Activated naive CD4-positive, alpha-beta T cell treated with anti-CD3 and anti-CD28 coated beads for 36 hours (primary cell): Measurements from ENCODE around the gene M6PR. TPM values are rescaled to one million over a fixed set of nuclear protein-coding genes. Genes with fewer than 3 reads are reported as not detected.

ENCODE experiments used
- CTCF ChIA-PET: fragments of 350-600 bp; sonication (Branson Sonifier 250); formaldehyde crosslinking; loops from one replicate; lab custom pipeline; 2021; ENCODE audit warnings: antibody characterized with exemption; lab: Charles Lee
- DNase-seq: peaks from one replicate; pipeline ENCODE4 v3.0.0-alpha.2; 2020
- H3K27ac Mint-ChIP-seq: one replicate; pipeline ENCODE4 v1.8.0; 2021; ENCODE audit warnings: mild to moderate bottlenecking, mixed read lengths
- H3K27me3 Mint-ChIP-seq: one replicate; pipeline ENCODE4 v1.8.0; 2021; ENCODE audit warnings: low read depth, mixed read lengths
- H3K36me3 Mint-ChIP-seq: one replicate; pipeline ENCODE4 v1.8.0; 2021; ENCODE audit warnings: low read depth, mixed read lengths
- H3K4me1 Mint-ChIP-seq: one replicate; pipeline ENCODE4 v1.8.0; 2021; ENCODE audit warnings: low read depth, mixed read lengths
- H3K4me3 Mint-ChIP-seq: one replicate; pipeline ENCODE4 v1.8.0; 2021; ENCODE audit warnings: mild to moderate bottlenecking, moderate library complexity, mixed read lengths
- H3K9me3 Mint-ChIP-seq: one replicate; pipeline ENCODE4 v1.8.0; 2021; ENCODE audit warnings: mixed read lengths
- intact Hi-C: fragments of 100-400 bp; cut with micrococcal nuclease; formaldehyde crosslinking; loops from one replicate; pipeline ENCODE4 v1.15.1; 2023
- total RNA-seq, 2 experiments: library from RNA; stranded (reverse); gene quantifications; one replicate each; pipeline ENCODE4 v1.2.3, GENCODE V29; 2021

The M6PR gene
- total RNA-seq, 2 experiments from 2014 or later: 139 to 140 TPM

DNA sequence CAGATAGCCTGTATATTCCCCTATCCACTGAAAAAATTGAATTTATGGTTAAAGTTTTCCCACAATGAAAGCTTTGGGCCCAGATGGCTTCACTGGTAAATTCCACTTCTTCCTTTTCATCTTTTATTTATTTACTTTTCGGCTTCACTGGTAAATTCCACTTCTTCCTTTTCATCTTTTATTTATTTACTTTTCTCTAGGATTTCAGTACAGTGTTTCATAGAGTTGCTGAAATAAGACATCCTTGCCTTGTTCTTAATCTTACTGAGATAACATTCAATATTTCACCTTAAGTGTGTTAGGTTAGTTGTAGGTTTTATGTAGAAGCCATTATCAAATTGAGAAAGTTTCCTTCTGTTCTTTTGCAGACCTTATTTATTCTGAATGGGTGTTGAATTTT, 21.0 kb upstream of the M6PR start:
- no peaks in the 10 kb centered on the region for H3K27me3 Mint-ChIP-seq
- peaks cover 22% of the 10 kb centered on the region for H3K36me3 Mint-ChIP-seq
- H3K4me3 Mint-ChIP-seq: no peak overlapping the region
- H3K27ac Mint-ChIP-seq: no peak overlapping the region
- H3K9me3 Mint-ChIP-seq: peaks cover 25% of the 10 kb centered on the region
- intact Hi-C loops: no loop called here
- CTCF ChIA-PET: no interaction called here
- DNase-seq: no peak
- H3K4me1 Mint-ChIP-seq: peaks cover 9% of the 10 kb centered on the region

DNA sequence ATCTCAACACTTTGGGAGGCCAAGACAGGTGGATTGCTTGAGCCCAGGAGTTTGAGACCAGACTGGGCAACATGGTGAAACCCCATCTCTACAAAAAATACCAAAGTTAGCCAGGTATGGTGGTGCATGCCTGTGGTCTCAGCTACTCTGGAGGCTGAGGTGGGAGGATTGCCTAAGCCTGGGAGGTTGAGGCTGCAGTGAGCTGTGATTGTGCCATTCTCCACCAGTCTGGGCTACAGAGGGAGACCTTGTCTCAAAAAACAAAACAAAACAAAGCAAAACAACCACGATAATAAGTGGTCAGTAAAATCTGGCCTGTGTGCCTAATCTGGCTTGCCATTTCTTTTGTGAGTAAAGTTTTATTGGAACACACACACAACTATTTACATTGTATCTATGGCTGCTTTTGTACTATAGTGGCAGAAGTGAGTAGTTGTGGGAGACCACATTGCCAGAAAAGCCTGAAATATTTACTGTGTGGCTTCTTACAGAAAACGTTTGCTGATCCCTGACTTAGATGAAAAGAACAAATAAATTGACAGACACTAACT, 20.5 kb upstream of the M6PR start:
- peaks cover 22% of the 10 kb centered on the region for H3K36me3 Mint-ChIP-seq
- CTCF ChIA-PET: interaction anchor here (1.6 kb wide), 1 partner anchor 69 kb away, joined by 4 read pairs; no protein-coding TSS in a partner anchor
- DNase-seq: no peak
- intact Hi-C loops: no loop called here
- H3K4me1 Mint-ChIP-seq: peaks cover 9% of the 10 kb centered on the region
- H3K27ac Mint-ChIP-seq: no peak overlapping the region
- H3K9me3 Mint-ChIP-seq: peaks cover 25% of the 10 kb centered on the region
- no peak overlapping the region for H3K4me3 Mint-ChIP-seq
- H3K27me3 Mint-ChIP-seq: no peaks in the 10 kb centered on the region

DNA sequence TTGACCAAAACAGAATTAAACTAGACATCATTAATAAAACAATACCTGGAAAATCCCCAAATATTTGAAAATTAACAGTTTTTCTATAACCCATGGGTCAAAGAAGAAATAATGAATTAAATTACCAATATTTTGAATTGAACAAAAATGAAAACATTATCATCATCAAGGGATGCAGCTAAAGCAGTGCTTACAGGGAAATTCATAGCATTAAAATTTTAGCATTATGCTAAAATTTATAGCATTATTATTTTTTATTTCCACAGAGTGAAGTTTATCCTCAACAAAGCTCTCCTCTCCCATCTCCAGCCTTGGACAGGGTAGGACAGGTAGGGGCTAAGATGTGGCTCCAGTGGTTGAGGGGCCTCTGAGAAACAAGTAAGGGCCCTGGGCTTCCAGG, 19.3 kb upstream of the M6PR start:
- Mint-ChIP-seq H3K27ac (no peak overlapping the region), H3K4me3 (no peak overlapping the region), H3K36me3 (peaks cover 23% of the 10 kb centered on the region), H3K9me3 (peaks cover 21% of the 10 kb centered on the region), H3K27me3 (no peaks in the 10 kb centered on the region), H3K4me1 (peaks cover 17% of the 10 kb centered on the region)
- intact Hi-C loops: no loop called here
- no peak for DNase-seq
- CTCF ChIA-PET: interaction anchor here (1.6 kb wide), 1 partner anchor 70 kb away, joined by 4 read pairs; no protein-coding TSS in a partner anchor

DNA sequence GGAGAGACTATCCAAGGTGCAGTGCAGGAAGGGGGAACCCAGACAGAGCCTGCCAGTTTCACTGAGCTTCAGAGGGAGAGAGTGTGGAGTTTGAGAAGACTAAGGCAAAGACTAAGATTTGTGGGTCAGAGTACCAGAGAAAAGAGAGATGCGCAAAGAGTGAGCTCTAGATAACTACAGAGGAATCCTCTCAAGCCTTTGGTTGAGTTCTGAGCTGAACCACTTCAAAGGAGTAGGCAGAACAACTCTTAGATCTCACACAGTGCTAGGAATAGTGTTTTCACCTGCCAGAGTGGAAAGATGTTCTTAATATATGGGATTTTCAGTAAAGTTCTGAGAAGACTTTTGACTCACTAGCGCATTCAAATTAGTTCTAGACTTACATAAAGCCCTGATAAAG, 10.7 kb upstream of the M6PR start:
- Mint-ChIP-seq H3K9me3 (peaks cover 7% of the 10 kb centered on the region), H3K4me1 (peaks cover 69% of the 10 kb centered on the region), H3K4me3 (no peak overlapping the region), H3K27me3 (no peaks in the 10 kb centered on the region), H3K36me3 (peaks cover 11% of the 10 kb centered on the region), H3K27ac (peak overlapping the region; percentile 3)
- intact Hi-C loops: no loop called here
- CTCF ChIA-PET: interaction anchor here (0.6 to 1.8 kb wide), 4 partner anchors 9 to 90 kb away, joined by 3 to 13 read pairs (median 5); no protein-coding TSS in a partner anchor
- DNase-seq: no peak

DNA sequence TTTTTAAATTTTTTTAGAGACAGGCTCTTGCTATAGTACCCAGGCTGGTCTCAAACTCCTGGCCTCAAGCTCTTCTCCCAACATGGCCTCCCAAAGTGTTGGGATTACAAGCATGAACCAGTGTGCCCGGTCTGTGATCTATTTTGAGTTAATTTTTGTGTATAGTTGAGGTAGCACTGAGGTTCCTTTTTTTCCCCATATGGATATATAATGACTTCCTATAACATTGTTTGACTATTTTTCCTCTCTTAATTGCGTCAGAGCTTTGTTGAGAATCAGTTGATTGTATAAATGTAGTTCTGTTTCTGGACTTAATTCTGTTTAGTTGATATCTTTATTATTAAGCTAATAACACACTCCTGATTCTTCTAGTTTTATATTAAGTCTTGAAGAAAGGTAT, 8.6 kb upstream of the M6PR start:
- H3K4me3 Mint-ChIP-seq: no peak overlapping the region
- peaks cover 77% of the 10 kb centered on the region for H3K4me1 Mint-ChIP-seq
- no peaks in the 10 kb centered on the region for H3K27me3 Mint-ChIP-seq
- CTCF ChIA-PET: interaction anchor here (0.6 to 1.6 kb wide), 4 partner anchors 9 to 67 kb away, joined by 3 to 8 read pairs (median 4); partner anchors contain the start of gene M6PR
- peaks cover 7% of the 10 kb centered on the region for H3K36me3 Mint-ChIP-seq
- peaks cover 6% of the 10 kb centered on the region for H3K9me3 Mint-ChIP-seq
- no peak for DNase-seq
- no peak overlapping the region for H3K27ac Mint-ChIP-seq
- intact Hi-C loops: no loop called here

DNA sequence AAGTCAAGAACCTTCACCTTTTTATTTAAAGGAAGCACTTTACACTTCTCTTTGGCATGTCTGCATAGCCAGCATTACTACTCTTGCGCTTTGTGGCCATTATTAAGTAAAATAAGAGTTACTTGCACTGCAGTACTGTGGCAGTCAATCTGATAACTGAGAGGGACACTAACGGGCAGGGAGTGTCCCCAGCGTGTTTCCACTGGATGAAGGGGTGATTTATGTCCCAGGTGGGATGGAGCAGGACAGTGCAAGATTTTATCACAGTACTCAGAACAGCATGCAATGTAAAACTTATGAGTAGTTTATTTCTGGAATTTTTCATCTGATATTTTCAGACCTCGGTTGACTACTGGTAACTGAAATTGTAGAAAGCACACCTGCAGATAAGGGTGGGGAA, 8.1 kb upstream of the M6PR start:
- intact Hi-C loops: no loop called here
- peaks cover 11% of the 10 kb centered on the region for H3K9me3 Mint-ChIP-seq
- CTCF ChIA-PET: interaction anchor here (0.6 to 1.6 kb wide), 3 partner anchors 8 to 67 kb away, joined by 3 to 8 read pairs (median 4); partner anchors contain the start of gene M6PR
- no peak overlapping the region for H3K4me3 Mint-ChIP-seq
- peaks cover 80% of the 10 kb centered on the region for H3K4me1 Mint-ChIP-seq
- no peak overlapping the region for H3K27ac Mint-ChIP-seq
- H3K36me3 Mint-ChIP-seq: peaks cover 12% of the 10 kb centered on the region
- H3K27me3 Mint-ChIP-seq: no peaks in the 10 kb centered on the region
- no peak for DNase-seq

DNA sequence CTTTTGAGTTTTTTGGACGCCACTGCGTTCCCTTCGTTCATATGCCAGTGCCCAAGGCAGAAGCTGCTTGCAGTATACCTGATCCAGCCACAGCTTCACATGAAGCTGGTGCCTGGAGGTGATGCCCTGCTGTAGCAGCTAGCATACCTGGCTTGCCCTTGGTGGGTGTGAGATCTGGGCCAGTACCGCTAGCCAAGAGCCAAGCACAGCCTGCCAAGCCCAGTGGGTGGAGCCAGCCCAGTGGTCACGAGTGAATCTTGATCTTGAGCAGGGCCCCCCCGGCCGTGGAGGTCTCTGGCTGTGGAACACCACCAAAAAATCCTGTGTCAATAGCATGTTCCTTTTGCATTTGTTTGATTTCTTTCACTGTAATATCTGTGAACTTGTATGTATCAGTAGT, 7.3 kb upstream of the M6PR start:
- peaks cover 11% of the 10 kb centered on the region for H3K9me3 Mint-ChIP-seq
- intact Hi-C loops: no loop called here
- H3K27ac Mint-ChIP-seq: peak overlapping the region; percentile 26
- H3K27me3 Mint-ChIP-seq: no peaks in the 10 kb centered on the region
- no peak overlapping the region for H3K4me3 Mint-ChIP-seq
- no peak for DNase-seq
- H3K4me1 Mint-ChIP-seq: peaks cover 81% of the 10 kb centered on the region
- CTCF ChIA-PET: no interaction called here
- peaks cover 11% of the 10 kb centered on the region for H3K36me3 Mint-ChIP-seq

DNA sequence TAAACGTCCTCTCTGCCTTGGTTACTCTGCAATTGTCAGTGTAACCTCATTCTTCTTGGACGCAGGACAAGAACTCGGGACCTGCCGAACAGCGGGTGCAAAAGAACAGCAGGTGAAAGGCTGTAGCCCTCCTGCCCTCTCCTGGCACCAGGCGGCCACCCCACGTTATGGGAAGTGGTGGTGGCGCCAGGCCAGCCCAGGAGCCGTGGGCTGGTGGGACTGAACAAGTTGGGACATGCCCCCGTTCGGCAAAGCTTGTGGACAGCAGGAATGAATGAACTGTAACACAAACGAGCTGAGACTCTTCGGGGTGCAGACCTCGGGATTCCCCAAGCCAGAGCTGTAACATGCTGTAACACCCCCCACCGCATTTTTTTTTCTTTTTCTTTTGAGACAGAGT, 6.6 kb upstream of the M6PR start:
- Mint-ChIP-seq H3K27me3 (no peaks in the 10 kb centered on the region), H3K27ac (peak overlapping the region; percentile 33), H3K4me1 (peaks cover 82% of the 10 kb centered on the region), H3K4me3 (no peak overlapping the region), H3K9me3 (peaks cover 11% of the 10 kb centered on the region), H3K36me3 (peaks cover 11% of the 10 kb centered on the region)
- intact Hi-C loops: no loop called here
- CTCF ChIA-PET: interaction anchor here (0.6 kb wide), 1 partner anchor 457 kb away, joined by 4 read pairs; no protein-coding TSS in a partner anchor
- DNase-seq: no peak

DNA sequence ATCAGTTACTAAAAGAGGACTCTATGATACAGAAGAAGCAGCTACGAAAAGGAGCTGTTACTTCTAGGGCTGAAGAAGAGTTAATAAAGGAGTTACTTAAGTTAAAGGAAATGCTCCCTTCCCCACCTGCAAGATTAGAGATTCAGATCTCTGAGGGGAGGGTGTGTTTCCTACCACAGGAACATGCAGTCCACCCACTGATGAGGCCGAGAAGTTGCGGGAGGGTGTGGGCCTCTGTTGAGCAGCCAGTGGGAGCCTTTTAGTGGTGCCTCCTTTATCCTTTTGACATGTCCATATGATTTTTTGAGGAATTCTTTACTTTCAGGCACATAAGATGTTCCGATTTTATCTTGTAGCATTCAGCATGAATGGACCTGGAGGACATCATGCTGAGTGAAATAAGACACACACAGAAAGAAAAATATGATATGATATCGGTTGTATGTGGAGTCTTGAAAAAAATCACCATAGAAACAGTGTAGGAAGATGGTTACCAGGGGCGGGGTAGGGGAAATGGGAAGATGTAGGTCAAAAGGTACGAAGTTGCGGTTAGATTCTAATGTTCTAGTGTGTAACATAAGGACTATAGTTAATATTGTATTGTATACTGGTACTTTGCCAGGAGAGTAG, 4.4 kb upstream of the M6PR start:
- CTCF ChIA-PET: interaction anchor here (1.8 to 8.7 kb wide), 3 partner anchors 82 to 96 kb away, joined by 8 to 191 read pairs (median 10); no protein-coding TSS in a partner anchor
- DNase-seq: peak; percentile 40

DNA sequence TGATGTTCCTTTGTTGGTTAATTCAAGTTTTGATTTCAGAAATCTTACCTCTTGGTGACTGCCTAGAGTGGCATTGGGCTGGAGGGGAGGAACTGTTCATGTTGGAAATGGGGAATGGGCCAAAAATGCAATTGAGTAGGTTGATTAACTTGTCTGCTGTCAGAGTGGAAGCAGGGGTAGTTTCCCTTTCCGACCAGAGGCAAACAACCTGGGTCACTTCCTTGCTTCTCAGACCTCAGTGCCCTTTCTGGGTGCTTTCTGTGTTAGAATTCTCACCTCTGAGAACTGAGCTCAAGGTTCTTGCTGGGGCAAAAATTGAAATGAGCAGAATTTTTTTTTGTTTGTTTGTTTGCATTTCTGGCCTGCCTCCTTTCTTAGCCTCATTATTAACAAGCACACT, 2.3 kb upstream of the M6PR start:
- H3K4me1 Mint-ChIP-seq: peaks cover 56% of the 10 kb centered on the region
- no peaks in the 10 kb centered on the region for H3K27me3 Mint-ChIP-seq
- DNase-seq: peak; percentile 62
- peaks cover 11% of the 10 kb centered on the region for H3K9me3 Mint-ChIP-seq
- peak overlapping the region; percentile 80 for H3K27ac Mint-ChIP-seq
- peak overlapping the region; percentile 57 for H3K4me3 Mint-ChIP-seq
- intact Hi-C loops: loop anchor here (1.0 to 5.0 kb wide), 3 partner anchors 37 to 331 kb away; partner anchors contain the start of gene KLRG1
- CTCF ChIA-PET: interaction anchor here (0.6 to 8.7 kb wide), 19 partner anchors 9 to 290 kb away, joined by 3 to 191 read pairs (median 6); no protein-coding TSS in a partner anchor
- peaks cover 17% of the 10 kb centered on the region for H3K36me3 Mint-ChIP-seq

More for the DNA sequence above, 4.4 kb upstream of the M6PR start:
- intact Hi-C loops: loop anchor here (1.0 to 5.0 kb wide), 2 partner anchors 35 to 328 kb away; partner anchors contain the start of gene KLRG1
- H3K4me3 Mint-ChIP-seq: peak overlapping the region; percentile 54
- H3K9me3 Mint-ChIP-seq: peaks cover 11% of the 10 kb centered on the region
- H3K36me3 Mint-ChIP-seq: peaks cover 12% of the 10 kb centered on the region
- H3K27ac Mint-ChIP-seq: peak overlapping the region; percentile 83
- H3K27me3 Mint-ChIP-seq: no peaks in the 10 kb centered on the region
- peaks cover 62% of the 10 kb centered on the region for H3K4me1 Mint-ChIP-seq

DNA sequence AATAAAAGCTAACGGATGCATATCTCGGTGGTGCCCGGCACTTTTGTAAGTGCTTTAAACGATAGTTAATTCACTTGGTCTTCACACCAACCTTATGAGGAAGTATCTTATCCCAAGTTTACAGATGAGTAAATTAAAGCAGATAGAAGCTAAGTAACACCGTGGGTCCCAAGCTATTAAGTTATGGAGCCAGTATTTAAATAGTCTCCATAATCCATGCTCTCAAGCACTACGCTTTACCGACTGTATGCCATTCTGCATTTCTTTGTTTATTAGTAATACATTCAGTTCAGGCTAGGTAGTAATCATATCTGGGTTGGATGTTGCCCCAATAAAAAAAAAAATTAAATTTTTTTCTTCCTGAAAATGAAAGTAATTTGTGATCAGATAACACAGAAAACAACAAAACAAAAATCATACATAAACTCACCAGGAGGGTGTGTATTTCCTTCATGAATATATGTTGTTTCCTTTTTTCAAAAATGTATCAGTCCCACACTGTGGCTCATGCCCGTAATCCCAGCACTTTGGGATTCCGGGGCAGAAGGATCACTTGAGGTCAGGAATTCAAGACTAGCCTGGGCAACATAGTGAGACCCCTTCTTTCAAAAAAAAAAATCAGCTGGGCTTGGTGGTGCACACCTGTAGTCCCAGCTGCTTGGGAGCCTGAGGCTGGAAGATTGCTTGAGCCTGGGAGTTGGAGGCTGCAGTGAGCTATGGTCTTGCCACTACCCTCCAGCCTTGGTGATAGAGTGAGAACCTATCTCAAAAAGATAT, 1.4 kb upstream of the M6PR start:
- H3K27me3 Mint-ChIP-seq: no peaks in the 10 kb centered on the region
- peaks cover 19% of the 10 kb centered on the region for H3K36me3 Mint-ChIP-seq
- intact Hi-C loops: loop anchor here (1.0 to 5.0 kb wide), 6 partner anchors 38 to 331 kb away; partner anchors contain the start of gene KLRG1
- no peak for DNase-seq
- peaks cover 58% of the 10 kb centered on the region for H3K4me1 Mint-ChIP-seq
- CTCF ChIA-PET: interaction anchor here (0.6 to 8.7 kb wide), 27 partner anchors 10 to 753 kb away, joined by 3 to 191 read pairs (median 5); no protein-coding TSS in a partner anchor
- H3K27ac Mint-ChIP-seq: peak overlapping the region; percentile 96
- H3K9me3 Mint-ChIP-seq: peaks cover 10% of the 10 kb centered on the region
- peak overlapping the region; percentile 99 for H3K4me3 Mint-ChIP-seq

DNA sequence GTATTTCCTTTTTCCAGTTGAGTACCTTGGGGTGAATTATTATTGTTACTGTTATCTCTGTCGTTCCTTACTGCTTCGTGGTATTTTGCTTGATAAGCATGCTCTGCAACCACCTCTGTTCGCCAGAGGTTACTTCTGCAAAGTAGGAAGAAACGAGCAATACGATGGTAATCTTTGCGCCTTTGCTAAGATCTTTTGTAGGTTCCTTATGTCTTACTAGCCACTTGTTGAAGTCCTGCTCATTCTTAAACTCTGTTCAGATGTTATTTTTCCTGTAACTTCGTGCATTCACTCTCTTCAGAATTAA, 729 bp upstream of the M6PR start:
- DNase-seq: no peak
- peaks cover 8% of the 10 kb centered on the region for H3K9me3 Mint-ChIP-seq
- H3K4me1 Mint-ChIP-seq: peaks cover 58% of the 10 kb centered on the region
- intact Hi-C loops: loop anchor here (1.0 to 5.0 kb wide), 5 partner anchors 39 to 332 kb away; partner anchors contain the start of gene KLRG1
- H3K27ac Mint-ChIP-seq: peak overlapping the region; percentile 96
- H3K27me3 Mint-ChIP-seq: no peaks in the 10 kb centered on the region
- CTCF ChIA-PET: interaction anchor here (0.6 to 8.7 kb wide), 29 partner anchors 8 to 753 kb away, joined by 3 to 191 read pairs (median 5); no protein-coding TSS in a partner anchor
- H3K36me3 Mint-ChIP-seq: peaks cover 17% of the 10 kb centered on the region
- peak overlapping the region; percentile 99 for H3K4me3 Mint-ChIP-seq
